Measurements from ENCODE around the gene KCNK17. TPM values are rescaled to one million over a fixed set of nuclear protein-coding genes. Genes with fewer than 3 reads are reported as not detected.

The KCNK17 gene
- total RNA-seq, 1 donor from 2014 or later: not detected

DNA sequence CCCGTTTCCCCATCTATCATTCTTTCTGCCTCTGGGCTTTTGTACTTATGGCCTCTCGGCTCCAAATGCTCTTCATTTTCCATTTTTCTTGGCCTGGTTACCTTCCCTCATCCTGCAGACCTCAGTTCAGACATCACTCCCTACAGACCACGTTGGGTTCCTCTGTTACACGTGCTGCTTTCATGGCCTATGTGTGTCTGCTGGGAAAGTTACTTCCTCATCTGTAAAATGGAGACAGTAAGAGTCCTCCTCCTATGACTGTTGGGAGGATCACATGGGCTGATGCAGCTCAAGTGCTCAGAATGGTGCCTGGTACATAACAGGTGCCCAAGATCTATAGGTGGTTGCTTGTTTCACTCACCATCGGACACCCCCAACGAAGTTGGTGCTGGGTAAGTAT, 13.5 kb downstream of the KCNK17 start:
- intact Hi-C loops (cut with DNase I): loop anchor here (10.0 kb wide), 2 partner anchors 326 to 426 kb away; no protein-coding TSS in a partner anchor
- Histone ChIP-seq H3K27me3 (no peaks in the 10 kb centered on the region), H3K9me3 (no peaks in the 10 kb centered on the region), H3K4me1 (no peaks in the 10 kb centered on the region), H3K4me3 (no peak overlapping the region), H3K36me3 (peaks cover 0 to 3% of the 10 kb centered on the region in 2 donors), H3K27ac (no peak overlapping the region)
- no peak for TF ChIP-seq CTCF (IDR thresholded peaks at IDR 0.05)
- DNase-seq (ENCODE audit: low spot score in 2 of 2): no peak

- Histone ChIP-seq H3K27me3 (no peaks in the 10 kb centered on the region), H3K36me3 (peaks cover 0 to 3% of the 10 kb centered on the region in 2 donors), H3K4me3 (no peak overlapping the region), H3K27ac (no peak overlapping the region), H3K4me1 (no peaks in the 10 kb centered on the region), H3K9me3 (no peaks in the 10 kb centered on the region)
- DNase-seq (ENCODE audit: low spot score in 2 of 2): no peak
- no peak for TF ChIP-seq CTCF (IDR thresholded peaks at IDR 0.05)
- intact Hi-C loops (cut with DNase I): no loop called here
These were observed 16.2 kb downstream of the KCNK17 start for GRCh38 chr6:39298061-39298460.

- no peaks in the 10 kb centered on the region for H3K4me1 ChIP-seq
- peak overlapping the region in 1 of 2 donors; percentile 23 for H3K27ac ChIP-seq
- H3K36me3 ChIP-seq: peaks cover 0 to 3% of the 10 kb centered on the region in 2 donors
- TF ChIP-seq CTCF (IDR thresholded peaks at IDR 0.05): no peak
- intact Hi-C loops (cut with DNase I): no loop called here
- no peaks in the 10 kb centered on the region for H3K9me3 ChIP-seq
- peak in 1 of 2 donors; percentile 78 for DNase-seq (ENCODE audit: low spot score in 2 of 2)
- no peaks in the 10 kb centered on the region for H3K27me3 ChIP-seq
- no peak overlapping the region for H3K4me3 ChIP-seq
These were observed 17.2 kb downstream of the KCNK17 start for GRCh38 chr6:39296745-39297640.

DNA sequence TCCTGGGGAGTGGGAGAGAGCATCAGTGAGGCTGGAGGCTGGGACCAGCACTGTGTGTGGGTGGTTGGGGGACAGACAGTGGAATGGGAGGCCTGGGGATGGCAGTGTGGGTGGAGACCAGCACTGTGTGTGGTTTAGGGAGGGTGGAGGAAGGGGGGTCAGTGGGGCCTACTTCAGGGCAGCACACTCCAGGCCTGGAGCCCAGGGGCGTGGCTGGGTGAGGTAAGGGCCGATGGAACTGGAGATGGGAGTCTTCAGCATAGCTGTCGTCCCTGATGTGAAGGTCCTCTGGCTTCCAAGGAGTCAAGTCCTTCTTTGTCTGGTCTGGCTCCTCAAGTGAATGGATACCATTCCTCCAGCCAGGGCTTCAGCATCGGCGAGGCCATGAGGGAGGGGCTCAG, 18.6 kb downstream of the KCNK17 start:
- H3K9me3 ChIP-seq: no peaks in the 10 kb centered on the region
- no peak for DNase-seq (ENCODE audit: low spot score in 2 of 2)
- intact Hi-C loops (cut with DNase I): no loop called here
- no peaks in the 10 kb centered on the region for H3K4me1 ChIP-seq
- peaks cover 0 to 3% of the 10 kb centered on the region in 2 donors for H3K36me3 ChIP-seq
- H3K4me3 ChIP-seq: no peak overlapping the region
- H3K27ac ChIP-seq: peak overlapping the region in 1 of 2 donors; percentile 2
- H3K27me3 ChIP-seq: no peaks in the 10 kb centered on the region
- TF ChIP-seq CTCF (IDR thresholded peaks at IDR 0.05): no peak

DNA sequence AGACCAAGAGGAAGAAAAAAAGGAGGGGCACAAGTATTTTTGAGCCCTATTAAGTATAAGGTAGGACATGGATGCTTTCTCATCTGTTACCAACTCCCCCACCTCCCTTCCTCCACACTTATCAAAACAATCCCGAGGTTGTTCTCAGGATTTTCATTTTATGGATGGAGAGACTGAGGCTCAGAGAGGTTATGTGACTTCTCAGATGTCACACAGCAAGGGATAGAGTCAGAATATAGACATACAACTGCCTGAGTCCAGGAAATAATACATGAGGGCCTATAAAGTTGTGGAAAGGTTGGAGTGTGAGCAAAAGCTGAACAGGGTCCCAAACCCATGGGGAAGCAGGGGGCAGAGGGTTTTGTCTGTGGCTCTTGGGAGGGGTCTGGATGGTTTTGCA, 19.3 kb downstream of the KCNK17 start:
- intact Hi-C loops (cut with DNase I): no loop called here
- no peak overlapping the region for H3K4me3 ChIP-seq
- H3K27ac ChIP-seq: no peak overlapping the region
- H3K36me3 ChIP-seq: peaks cover 0 to 3% of the 10 kb centered on the region in 2 donors
- TF ChIP-seq CTCF (IDR thresholded peaks at IDR 0.05): no peak
- no peak for DNase-seq (ENCODE audit: low spot score in 2 of 2)
- H3K27me3 ChIP-seq: no peaks in the 10 kb centered on the region
- no peaks in the 10 kb centered on the region for H3K4me1 ChIP-seq
- H3K9me3 ChIP-seq: no peaks in the 10 kb centered on the region
